ENCODE data around the gene MXI1.
"Not testable (repeated sequence)": the region's sequence is repeated elsewhere in the genome, so short reads cannot be mapped to it uniquely, and the experiment has no call there.

The MXI1 gene

GRCh38 chr10:110324805-110325280 is 117.4 kb downstream of the MXI1 start:
- no peak for DNase-seq

GRCh38 chr10:110326351-110327032 is 119.1 kb downstream of the MXI1 start:
- DNase-seq, result no peak

- no peak for DNase-seq
Observed at GRCh38 chr10:110327262-110327914, 120.0 kb downstream of the MXI1 start.

- DNase-seq, result no peak
Observed at GRCh38 chr10:110330675-110331074, 123.3 kb downstream of the MXI1 start.

GRCh38 chr10:110331226-110331795 is 123.9 kb downstream of the MXI1 start:
- DNase-seq, result not testable (repeated sequence)

- DNase-seq, result no peak
Observed at GRCh38 chr10:110334061-110334656, 126.8 kb downstream of the MXI1 start.

- no peak for DNase-seq
Observed at GRCh38 chr10:110335314-110336064, 128.1 kb downstream of the MXI1 start.

GRCh38 chr10:110336111-110336721 is 128.8 kb downstream of the MXI1 start:
- DNase-seq, result no peak
